Nephron (organoid): ENCODE data around the gene SLC6A13.
A peak's percentile ranks its signal among the peaks of the same experiment; 100 is the strongest.

ENCODE experiments used
- H3K27ac Mint-ChIP-seq, 3 experiments: 2 replicates each; pipeline ENCODE4 v1.8.0; 2020; ENCODE audit warnings: mixed read lengths in 3 of 3, mild to moderate bottlenecking in 2 of 3, moderate library complexity in 1 of 3
- H3K27me3 Mint-ChIP-seq: 2 replicates; pipeline ENCODE4 v1.8.0; 2021; ENCODE audit warnings: low read depth, mild to moderate bottlenecking, moderate library complexity, mixed read lengths
- H3K36me3 Mint-ChIP-seq: 2 replicates; pipeline ENCODE4 v1.8.0; 2020; ENCODE audit warnings: low read depth, mixed read lengths
- H3K4me1 Mint-ChIP-seq: 2 replicates; pipeline ENCODE4 v1.8.0; 2020; ENCODE audit warnings: mixed read lengths
- H3K4me3 Mint-ChIP-seq, 3 experiments: 2 replicates each; pipeline ENCODE4 v1.8.0; 2020; ENCODE audit warnings: mild to moderate bottlenecking in 3 of 3, mixed read lengths in 3 of 3, moderate library complexity in 2 of 3
- H3K9me3 Mint-ChIP-seq: 2 replicates; pipeline ENCODE4 v1.8.0; 2020; ENCODE audit warnings: mixed read lengths
- TF ChIP-seq, protein P1 (sequence below), 3 experiments: fragments of 200-600 bp; sonication (generic); IDR thresholded peaks; one replicate each; pipeline ENCODE4 v1.5.0; 2021; ENCODE audit warnings: antibody characterized with exemption in 3 of 3; ENCODE audit not compliant: unreplicated experiment in 3 of 3

SLC6A13 gene

DNA sequence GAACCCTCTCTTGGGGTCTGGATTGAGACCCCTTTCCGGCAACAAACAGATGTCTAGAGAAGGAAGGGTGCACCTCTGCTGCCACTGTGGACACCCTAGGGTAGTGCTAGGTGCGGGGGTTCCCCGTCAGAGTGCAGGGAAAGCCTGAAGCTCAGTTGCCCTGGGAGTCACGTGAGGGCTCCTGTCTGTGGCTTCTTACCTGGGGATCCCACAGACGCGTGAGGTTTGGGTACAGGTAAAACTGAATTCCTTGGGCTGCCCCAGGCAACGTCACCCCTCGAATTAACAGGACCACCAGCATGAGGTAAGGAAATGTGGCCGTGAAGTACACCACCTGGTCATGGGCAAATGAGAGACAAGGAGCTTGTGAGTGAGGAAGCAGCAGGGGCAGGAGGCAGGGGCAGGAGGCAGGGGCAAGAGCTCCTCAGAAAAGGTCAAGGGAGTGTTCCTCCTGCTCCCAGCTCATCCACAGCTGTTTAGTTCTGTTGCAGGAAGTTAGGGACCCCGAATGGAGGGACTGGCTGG, 27.7 kb downstream of the SLC6A13 start:
- Mint-ChIP-seq H3K9me3 (peaks cover 17% of the 10 kb centered on the region), H3K4me1 (peaks cover 41% of the 10 kb centered on the region), H3K36me3 (peaks cover 33% of the 10 kb centered on the region), H3K4me3 (no peak overlapping the region), H3K27ac (no peak overlapping the region), H3K27me3 (peaks cover 6% of the 10 kb centered on the region)
- TF ChIP-seq, protein P1, sequence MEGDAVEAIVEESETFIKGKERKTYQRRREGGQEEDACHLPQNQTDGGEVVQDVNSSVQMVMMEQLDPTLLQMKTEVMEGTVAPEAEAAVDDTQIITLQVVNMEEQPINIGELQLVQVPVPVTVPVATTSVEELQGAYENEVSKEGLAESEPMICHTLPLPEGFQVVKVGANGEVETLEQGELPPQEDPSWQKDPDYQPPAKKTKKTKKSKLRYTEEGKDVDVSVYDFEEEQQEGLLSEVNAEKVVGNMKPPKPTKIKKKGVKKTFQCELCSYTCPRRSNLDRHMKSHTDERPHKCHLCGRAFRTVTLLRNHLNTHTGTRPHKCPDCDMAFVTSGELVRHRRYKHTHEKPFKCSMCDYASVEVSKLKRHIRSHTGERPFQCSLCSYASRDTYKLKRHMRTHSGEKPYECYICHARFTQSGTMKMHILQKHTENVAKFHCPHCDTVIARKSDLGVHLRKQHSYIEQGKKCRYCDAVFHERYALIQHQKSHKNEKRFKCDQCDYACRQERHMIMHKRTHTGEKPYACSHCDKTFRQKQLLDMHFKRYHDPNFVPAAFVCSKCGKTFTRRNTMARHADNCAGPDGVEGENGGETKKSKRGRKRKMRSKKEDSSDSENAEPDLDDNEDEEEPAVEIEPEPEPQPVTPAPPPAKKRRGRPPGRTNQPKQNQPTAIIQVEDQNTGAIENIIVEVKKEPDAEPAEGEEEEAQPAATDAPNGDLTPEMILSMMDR (IDR thresholded peaks at IDR 0.05; ENCODE audit: unreplicated experiment in 3 of 3), result no peak

DNA sequence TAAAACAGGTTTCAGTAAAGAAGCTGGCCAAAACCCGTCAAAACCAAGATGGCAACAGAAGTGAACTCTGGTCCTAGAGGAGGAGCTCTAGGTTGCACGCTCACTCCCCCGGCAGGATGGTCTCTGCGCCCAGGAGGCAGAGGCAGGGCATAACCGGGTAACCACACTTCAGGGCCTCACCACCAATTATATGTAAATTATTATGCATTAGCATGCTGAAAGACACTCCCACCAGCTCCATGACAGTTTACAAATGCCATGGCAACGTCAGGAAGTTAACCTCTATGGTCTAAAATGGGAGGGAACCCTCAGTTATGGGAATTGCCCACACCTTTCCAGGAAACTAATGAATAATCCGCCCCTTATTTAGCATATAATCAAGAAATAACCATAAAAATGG, 28.6 kb downstream of the SLC6A13 start:
- peaks cover 50% of the 10 kb centered on the region for H3K4me1 Mint-ChIP-seq
- peaks cover 29% of the 10 kb centered on the region for H3K36me3 Mint-ChIP-seq
- H3K27ac Mint-ChIP-seq, result peak overlapping the region; percentile 54 to 72 (median 69)
- H3K9me3 Mint-ChIP-seq, result peaks cover 17% of the 10 kb centered on the region
- H3K4me3 Mint-ChIP-seq, result no peak overlapping the region
- TF ChIP-seq, protein P1 (IDR thresholded peaks at IDR 0.05; ENCODE audit: unreplicated experiment in 3 of 3), result no peak
- peaks cover 6% of the 10 kb centered on the region for H3K27me3 Mint-ChIP-seq

DNA sequence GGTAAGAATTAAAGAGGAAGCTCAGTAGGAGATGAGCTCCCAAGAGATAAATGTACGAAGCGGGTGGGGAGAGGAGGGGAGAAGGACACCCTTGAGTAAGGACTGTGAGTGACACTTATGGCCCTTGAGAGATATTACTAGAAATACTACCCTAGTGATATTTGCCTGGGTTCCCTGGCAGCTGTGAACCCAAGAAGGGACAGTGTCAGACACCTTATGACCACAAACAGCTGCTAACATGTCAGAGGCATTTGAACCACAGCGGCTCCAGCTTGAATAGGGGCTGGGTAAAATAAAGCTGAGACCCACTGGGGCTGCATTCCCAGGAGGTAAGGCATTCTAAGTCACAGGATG, 29.0 kb downstream of the SLC6A13 start:
- H3K27me3 Mint-ChIP-seq, result peaks cover 6% of the 10 kb centered on the region
- peaks cover 29% of the 10 kb centered on the region for H3K36me3 Mint-ChIP-seq
- peaks cover 17% of the 10 kb centered on the region for H3K9me3 Mint-ChIP-seq
- TF ChIP-seq, protein P1 (IDR thresholded peaks at IDR 0.05; ENCODE audit: unreplicated experiment in 3 of 3), result no peak
- H3K27ac Mint-ChIP-seq, result peak overlapping the region; percentile 54 to 72 (median 69)
- peaks cover 54% of the 10 kb centered on the region for H3K4me1 Mint-ChIP-seq
- H3K4me3 Mint-ChIP-seq, result peak overlapping the region in 1 of 3 experiments; percentile 18

DNA sequence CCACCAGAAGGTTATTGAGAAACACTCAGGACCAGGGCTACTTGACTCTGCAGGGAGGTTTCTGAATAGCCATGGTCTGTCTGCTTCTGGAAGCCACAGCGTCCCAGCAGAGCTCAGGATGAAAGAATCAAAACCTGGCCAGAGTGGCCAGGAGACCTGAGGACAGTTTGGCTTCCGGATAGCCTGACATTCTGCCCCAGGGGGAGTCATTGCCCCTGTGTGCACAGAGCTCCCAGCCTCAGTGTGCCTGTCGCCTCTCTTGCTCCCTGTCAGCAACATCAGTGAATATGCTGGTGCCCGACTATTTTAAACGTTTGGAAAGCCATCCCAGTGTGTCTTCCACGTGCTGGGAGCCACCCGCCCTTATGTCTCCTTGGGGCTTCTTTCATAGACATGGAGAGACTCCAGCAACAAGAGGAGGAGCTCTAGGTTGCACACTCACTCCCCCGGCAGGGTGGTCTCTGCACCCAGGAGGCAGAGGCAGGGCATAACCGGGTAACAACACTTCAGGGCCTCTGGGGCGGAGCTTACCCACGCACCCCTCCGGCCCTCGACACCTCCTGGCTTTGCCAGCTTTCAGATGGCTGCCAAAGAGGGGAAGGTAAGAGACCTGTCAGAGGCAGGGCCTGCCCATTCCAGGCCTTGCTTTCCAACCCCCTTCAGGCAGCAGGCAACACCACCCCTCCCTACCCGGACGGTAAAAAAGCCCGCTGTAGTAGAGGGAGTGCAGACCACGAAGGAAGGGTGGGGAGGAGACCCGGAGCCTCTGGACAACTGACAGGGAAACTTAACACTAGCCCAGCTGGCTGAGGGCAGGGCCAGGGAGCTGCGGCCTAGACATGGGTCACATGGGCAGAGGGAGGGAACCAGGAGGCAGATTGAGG, 29.7 kb downstream of the SLC6A13 start:
- Mint-ChIP-seq H3K27ac (peak overlapping the region; percentile 54 to 72 (median 69)), H3K27me3 (peaks cover 6% of the 10 kb centered on the region), H3K36me3 (peaks cover 29% of the 10 kb centered on the region), H3K4me3 (peak overlapping the region in 1 of 3 experiments; percentile 18), H3K4me1 (peaks cover 57% of the 10 kb centered on the region), H3K9me3 (peaks cover 17% of the 10 kb centered on the region)
- TF ChIP-seq, protein P1 (IDR thresholded peaks at IDR 0.05; ENCODE audit: unreplicated experiment in 3 of 3), result no peak

DNA sequence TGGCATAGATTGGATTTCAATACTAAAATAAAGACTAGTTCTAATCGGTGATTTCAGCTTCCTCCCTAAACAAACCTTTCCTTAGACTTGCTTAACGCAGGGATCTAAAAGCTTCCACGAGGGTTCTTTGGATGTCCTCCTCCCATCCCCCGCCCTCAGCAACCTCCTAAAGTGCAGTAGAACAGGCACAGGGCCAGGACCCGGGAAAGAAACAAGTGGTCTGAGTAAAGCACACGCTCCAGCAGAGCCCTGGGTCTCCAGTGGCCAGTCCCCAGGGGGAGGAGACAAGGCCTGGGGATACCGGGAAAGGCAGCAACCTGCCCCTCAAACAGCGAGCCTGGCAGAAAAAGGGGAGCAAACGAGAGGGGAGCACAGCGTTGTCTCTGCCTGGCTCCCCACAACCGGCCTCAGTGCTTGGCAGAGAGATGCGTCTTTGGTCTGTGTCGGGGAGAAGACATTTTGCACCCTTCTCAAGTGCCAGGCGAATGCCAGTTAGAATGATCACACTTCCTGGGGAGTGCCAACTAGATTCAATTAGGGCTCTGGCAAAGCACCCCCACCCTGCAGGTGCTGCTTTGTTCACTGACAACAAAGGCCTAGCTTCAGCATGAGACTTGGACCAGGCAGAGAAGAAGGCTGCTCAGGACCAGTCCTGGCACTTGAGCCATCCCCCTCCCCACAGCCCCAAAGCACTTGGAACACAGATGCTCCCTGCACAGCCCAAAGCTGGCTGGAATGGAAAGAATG, 31.5 kb downstream of the SLC6A13 start:
- peaks cover 64% of the 10 kb centered on the region for H3K4me1 Mint-ChIP-seq
- TF ChIP-seq, protein P1 (IDR thresholded peaks at IDR 0.05; ENCODE audit: unreplicated experiment in 3 of 3), result no peak
- H3K27ac Mint-ChIP-seq, result no peak overlapping the region
- H3K9me3 Mint-ChIP-seq, result peaks cover 13% of the 10 kb centered on the region
- peaks cover 2% of the 10 kb centered on the region for H3K27me3 Mint-ChIP-seq
- no peak overlapping the region for H3K4me3 Mint-ChIP-seq
- peaks cover 19% of the 10 kb centered on the region for H3K36me3 Mint-ChIP-seq
